Smooth muscle cell (in vitro differentiated cells): Measurements from ENCODE around the gene ABCA4. TPM values are rescaled to one million over a fixed set of nuclear protein-coding genes. Genes with fewer than 3 reads are reported as not detected.

Source experiments
- DNase-seq: peaks from one replicate; lab custom pipeline; 2025; ENCODE audit not compliant: unreplicated experiment; lab: John Stamatoyannopoulos, UW
- H2AFZ ChIP-seq: fragments of 200-600 bp; sonication (generic); 2 replicates; pipeline ENCODE4 v1.6.0; 2016; ENCODE audit warnings: antibody characterized with exemption, low read depth, mild to moderate bottlenecking
- H3F3A ChIP-seq: fragments of 200-600 bp; sonication (generic); 2 replicates; pipeline ENCODE4 v1.6.0; 2017; ENCODE audit warnings: antibody characterized with exemption, low read depth
- H3K27ac ChIP-seq: fragments of 200-600 bp; sonication (generic); 2 replicates; pipeline ENCODE4 v1.5.1; 2016; ENCODE audit warnings: low read depth, mild to moderate bottlenecking
- H3K27me3 ChIP-seq: fragments of 200-600 bp; sonication (generic); 2 replicates; pipeline ENCODE4 v1.6.1; 2016; ENCODE audit warnings: low read depth, mild to moderate bottlenecking
- H3K36me3 ChIP-seq: fragments of 200-600 bp; sonication (generic); 2 replicates; pipeline ENCODE4 v1.5.1; 2016; ENCODE audit warnings: low read depth
- H3K4me1 ChIP-seq: fragments of 200-600 bp; sonication (generic); 2 replicates; pipeline ENCODE4 v1.5.1; 2016; ENCODE audit warnings: low read depth
- H3K4me2 ChIP-seq: fragments of 200-600 bp; sonication (generic); 2 replicates; pipeline ENCODE4 v1.6.0; 2016; ENCODE audit warnings: mild to moderate bottlenecking
- H3K4me3 ChIP-seq: fragments of 200-600 bp; sonication (generic); 2 replicates; pipeline ENCODE4 v1.5.1; 2016; ENCODE audit warnings: mild to moderate bottlenecking
- H3K79me2 ChIP-seq: fragments of 200-600 bp; sonication (generic); 2 replicates; pipeline ENCODE4 v1.6.0; 2016; ENCODE audit warnings: low read depth, mild to moderate bottlenecking
- H3K9ac ChIP-seq: fragments of 200-600 bp; sonication (generic); 2 replicates; pipeline ENCODE4 v1.6.0; 2016; ENCODE audit warnings: low read depth
- H3K9me3 ChIP-seq: fragments of 200-600 bp; sonication (generic); replicated peaks from 2 replicates; pipeline ENCODE4 v1.5.1; 2016; ENCODE audit warnings: low read depth
- H4K20me1 ChIP-seq: fragments of 200-600 bp; sonication (generic); 2 replicates; pipeline ENCODE4 v1.6.0; 2016; ENCODE audit warnings: low read depth
- CTCF ChIP-seq: fragments of 200-600 bp; sonication (generic); IDR thresholded peaks from 2 replicates; pipeline ENCODE4 v1.5.1; 2017; ENCODE audit warnings: borderline replicate concordance, mild to moderate bottlenecking, antibody characterized with exemption; ENCODE audit not compliant: insufficient read depth, poor library complexity, severe bottlenecking
- WGBS: methylation state at CpG from one replicate; pipeline ENCODE4 v1.1.7; 2016; ENCODE audit warnings: low lambda C conversion rate; 5-methylcytosine and 5-hydroxymethylcytosine counted together
- polyA plus RNA-seq: library from polyadenylated mRNA; unstranded; fragments of >200 nt; fragmentation: Nextera tagmentation; extraction: Ambion mirVana; gene quantifications from 2 replicates; pipeline ENCODE4 v1.2.1, GENCODE V29; 2016
- total RNA-seq: library from RNA; depleted of rRNA; stranded (reverse); fragments of >200 nt; gene quantifications from 2 replicates; pipeline ENCODE4 v1.2.3, GENCODE V29; 2014

Gene ABCA4
- total and polyA plus RNA-seq, 2 experiments from 2014 or later = 0.46 to 0.99 TPM

- Histone ChIP-seq H3F3A (no peaks in the 10 kb centered on the region), H3K27ac (no peak overlapping the region), H3K4me1 (no peaks in the 10 kb centered on the region), H3K9ac (no peak overlapping the region), H3K9me3 (no peaks in the 10 kb centered on the region), H3K27me3 (no peaks in the 10 kb centered on the region), H3K4me2 (no peak overlapping the region), H2AFZ (no peak overlapping the region), H4K20me1 (no peaks in the 10 kb centered on the region), H3K4me3 (no peak overlapping the region), H3K79me2 (no peaks in the 10 kb centered on the region), H3K36me3 (no peaks in the 10 kb centered on the region)
- no peak for TF ChIP-seq CTCF
- DNase-seq = no peak
- 88% methylated on average over 9 of the region's 9 CpGs for WGBS
These were observed 89.4 kb downstream of the ABCA4 start for GRCh38 chr1:94031591-94031990.

GRCh38 chr1:94031154-94031553, 89.8 kb downstream of the ABCA4 start:
- Histone ChIP-seq H3K27me3 (no peaks in the 10 kb centered on the region), H4K20me1 (no peaks in the 10 kb centered on the region), H3F3A (no peaks in the 10 kb centered on the region), H3K4me3 (no peak overlapping the region), H3K4me2 (no peak overlapping the region), H3K36me3 (no peaks in the 10 kb centered on the region), H2AFZ (no peak overlapping the region), H3K27ac (no peak overlapping the region), H3K4me1 (no peaks in the 10 kb centered on the region), H3K9ac (no peak overlapping the region), H3K79me2 (no peaks in the 10 kb centered on the region), H3K9me3 (no peaks in the 10 kb centered on the region)
- WGBS = 90% methylated on average over 4 of the region's 4 CpGs
- no peak for TF ChIP-seq CTCF
- no peak for DNase-seq

- 82% methylated on average over 6 of the region's 6 CpGs for WGBS
- Histone ChIP-seq H3K36me3 (no peaks in the 10 kb centered on the region), H3K27me3 (no peaks in the 10 kb centered on the region), H3K9me3 (no peaks in the 10 kb centered on the region), H3F3A (no peaks in the 10 kb centered on the region), H3K27ac (no peak overlapping the region), H2AFZ (no peak overlapping the region), H4K20me1 (no peaks in the 10 kb centered on the region), H3K4me1 (no peaks in the 10 kb centered on the region), H3K4me3 (no peak overlapping the region), H3K9ac (no peak overlapping the region), H3K4me2 (no peak overlapping the region), H3K79me2 (no peaks in the 10 kb centered on the region)
- DNase-seq = no peak
- no peak for TF ChIP-seq CTCF
These were observed 91.6 kb downstream of the ABCA4 start for GRCh38 chr1:94029130-94029993.
